Measurements from ENCODE around the gene HLF. TPM values are rescaled to one million over a fixed set of nuclear protein-coding genes. Genes with fewer than 3 reads are reported as not detected.

The HLF gene
- total and polyA plus RNA-seq, 4 donors = 8.0 to 59.3 (median 24.6) TPM

DNA sequence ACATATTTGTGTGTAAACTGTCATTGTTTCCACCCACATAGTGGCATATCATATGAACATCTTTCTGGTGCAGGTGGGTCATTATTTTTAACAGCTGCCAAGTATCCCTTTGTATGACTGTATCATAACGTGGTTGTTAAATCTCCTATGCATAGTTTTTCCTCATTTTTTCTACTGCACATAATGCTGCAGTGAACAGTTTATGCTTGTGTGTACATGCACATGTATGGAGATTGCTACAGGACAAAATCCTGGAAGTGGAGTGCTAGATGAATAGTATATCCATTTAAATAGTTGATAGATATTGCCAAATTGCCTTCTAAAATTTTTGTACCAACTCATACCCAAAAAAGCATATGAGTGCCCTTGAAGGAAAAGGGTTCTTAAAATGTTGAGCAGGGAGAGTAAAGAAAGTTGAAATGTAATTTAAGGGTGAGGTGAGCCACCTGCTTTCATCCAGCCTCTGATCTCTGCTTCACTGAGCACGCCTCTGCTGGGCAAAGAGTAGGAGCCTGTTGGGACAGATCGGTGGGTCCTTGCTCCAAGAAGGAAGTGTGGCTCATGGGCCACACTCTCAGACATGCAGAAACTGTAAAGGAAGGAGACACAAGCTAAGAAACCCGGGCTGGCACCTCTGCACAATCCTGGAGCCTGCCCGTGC is 55.3 kb downstream of the HLF start:
- Histone ChIP-seq H3K4me3 (ENCODE audit: low read depth in 1 of 3, low read length in 3 of 3) (no peak overlapping the region), H3K9me3 (ENCODE audit: control insufficient read depth in 4 of 4, low read length in 3 of 4) (no peaks in the 10 kb centered on the region), H3K27me3 (ENCODE audit: control insufficient read depth in 4 of 4, insufficient read depth in 4 of 4, low read length in 3 of 4) (no peaks in the 10 kb centered on the region), H3K9ac (ENCODE audit: low read depth in 1 of 2, low read length in 2 of 2) (no peak overlapping the region), H3K36me3 (ENCODE audit: control insufficient read depth in 4 of 4, insufficient read depth in 3 of 4, low read depth in 1 of 4, low read length in 3 of 4) (peaks cover 8 to 59% (median 47%) of the 10 kb centered on the region in 4 donors), H3K27ac (ENCODE audit: low read depth in 1 of 2, low read length in 2 of 2) (no peak overlapping the region), H3K4me1 (ENCODE audit: control insufficient read depth in 4 of 4, insufficient read depth in 4 of 4, low read length in 3 of 4) (no peaks in the 10 kb centered on the region)
- 90% methylated on average over 5 of the region's 5 CpGs for WGBS
- DNase-seq (ENCODE audit: low spot score) = no peak
- TF ChIP-seq RXRA (IDR thresholded peaks at IDR 0.05) (no peak), SP1 (IDR thresholded peaks at IDR 0.05) (no peak), HNF4A (conservative IDR thresholded peaks at IDR 0.05) (no peak), HNF4G (IDR thresholded peaks at IDR 0.05) (no peak), FOXA2 (IDR thresholded peaks at IDR 0.05) (no peak), YY1 (IDR thresholded peaks at IDR 0.05) (no peak), TAF1 (conservative IDR thresholded peaks at IDR 0.05) (no peak), GABPA (IDR thresholded peaks at IDR 0.05 in 1 of 2, conservative IDR thresholded peaks at IDR 0.05 in 1 of 2) (no peak), NR2F2 (IDR thresholded peaks at IDR 0.05) (no peak), FOXA1 (IDR thresholded peaks at IDR 0.05) (no peak), EGR1 (IDR thresholded peaks at IDR 0.05; ENCODE audit: low read depth in 2 of 2) (no peak)
- TF ChIP-seq, protein P1, sequence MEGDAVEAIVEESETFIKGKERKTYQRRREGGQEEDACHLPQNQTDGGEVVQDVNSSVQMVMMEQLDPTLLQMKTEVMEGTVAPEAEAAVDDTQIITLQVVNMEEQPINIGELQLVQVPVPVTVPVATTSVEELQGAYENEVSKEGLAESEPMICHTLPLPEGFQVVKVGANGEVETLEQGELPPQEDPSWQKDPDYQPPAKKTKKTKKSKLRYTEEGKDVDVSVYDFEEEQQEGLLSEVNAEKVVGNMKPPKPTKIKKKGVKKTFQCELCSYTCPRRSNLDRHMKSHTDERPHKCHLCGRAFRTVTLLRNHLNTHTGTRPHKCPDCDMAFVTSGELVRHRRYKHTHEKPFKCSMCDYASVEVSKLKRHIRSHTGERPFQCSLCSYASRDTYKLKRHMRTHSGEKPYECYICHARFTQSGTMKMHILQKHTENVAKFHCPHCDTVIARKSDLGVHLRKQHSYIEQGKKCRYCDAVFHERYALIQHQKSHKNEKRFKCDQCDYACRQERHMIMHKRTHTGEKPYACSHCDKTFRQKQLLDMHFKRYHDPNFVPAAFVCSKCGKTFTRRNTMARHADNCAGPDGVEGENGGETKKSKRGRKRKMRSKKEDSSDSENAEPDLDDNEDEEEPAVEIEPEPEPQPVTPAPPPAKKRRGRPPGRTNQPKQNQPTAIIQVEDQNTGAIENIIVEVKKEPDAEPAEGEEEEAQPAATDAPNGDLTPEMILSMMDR (IDR thresholded peaks at IDR 0.05; ENCODE audit: low read depth, low read length, missing input control) = no peak
- TF ChIP-seq, protein P2, sequence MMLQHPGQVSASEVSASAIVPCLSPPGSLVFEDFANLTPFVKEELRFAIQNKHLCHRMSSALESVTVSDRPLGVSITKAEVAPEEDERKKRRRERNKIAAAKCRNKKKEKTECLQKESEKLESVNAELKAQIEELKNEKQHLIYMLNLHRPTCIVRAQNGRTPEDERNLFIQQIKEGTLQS (IDR thresholded peaks at IDR 0.05) = no peak
- TF ChIP-seq, protein P3, sequence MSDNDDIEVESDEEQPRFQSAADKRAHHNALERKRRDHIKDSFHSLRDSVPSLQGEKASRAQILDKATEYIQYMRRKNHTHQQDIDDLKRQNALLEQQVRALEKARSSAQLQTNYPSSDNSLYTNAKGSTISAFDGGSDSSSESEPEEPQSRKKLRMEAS (IDR thresholded peaks at IDR 0.05) = no peak

DNA sequence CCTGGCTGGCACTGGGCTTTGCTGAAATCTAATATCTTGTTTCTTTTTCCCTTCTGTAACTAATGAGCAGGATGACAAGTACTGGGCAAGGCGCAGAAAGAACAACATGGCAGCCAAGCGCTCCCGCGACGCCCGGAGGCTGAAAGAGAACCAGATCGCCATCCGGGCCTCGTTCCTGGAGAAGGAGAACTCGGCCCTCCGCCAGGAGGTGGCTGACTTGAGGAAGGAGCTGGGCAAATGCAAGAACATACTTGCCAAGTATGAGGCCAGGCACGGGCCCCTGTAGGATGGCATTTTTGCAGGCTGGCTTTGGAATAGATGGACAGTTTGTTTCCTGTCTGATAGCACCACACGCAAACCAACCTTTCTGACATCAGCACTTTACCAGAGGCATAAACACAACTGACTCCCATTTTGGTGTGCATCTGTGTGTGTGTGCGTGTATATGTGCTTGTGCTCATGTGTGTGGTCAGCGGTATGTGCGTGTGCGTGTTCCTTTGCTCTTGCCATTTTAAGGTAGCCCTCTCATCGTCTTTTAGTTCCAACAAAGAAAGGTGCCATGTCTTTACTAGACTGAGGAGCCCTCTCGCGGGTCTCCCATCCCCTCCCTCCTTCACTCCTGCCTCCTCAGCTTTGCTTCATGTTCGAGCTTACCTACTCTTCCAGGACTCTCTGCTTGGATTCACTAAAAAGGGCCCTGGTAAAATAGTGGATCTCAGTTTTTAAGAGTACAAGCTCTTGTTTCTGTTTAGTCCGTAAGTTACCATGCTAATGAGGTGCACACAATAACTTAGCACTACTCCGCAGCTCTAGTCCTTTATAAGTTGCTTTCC is 56.0 kb downstream of the HLF start:
- Histone ChIP-seq H3K27ac (ENCODE audit: low read depth in 1 of 2, low read length in 2 of 2) (no peak overlapping the region), H3K4me3 (ENCODE audit: low read depth in 1 of 3, low read length in 3 of 3) (no peak overlapping the region), H3K36me3 (ENCODE audit: control insufficient read depth in 4 of 4, insufficient read depth in 3 of 4, low read depth in 1 of 4, low read length in 3 of 4) (peaks cover 6 to 52% (median 42%) of the 10 kb centered on the region in 4 donors), H3K27me3 (ENCODE audit: control insufficient read depth in 4 of 4, insufficient read depth in 4 of 4, low read length in 3 of 4) (no peaks in the 10 kb centered on the region), H3K9me3 (ENCODE audit: control insufficient read depth in 4 of 4, low read length in 3 of 4) (no peaks in the 10 kb centered on the region), H3K4me1 (ENCODE audit: control insufficient read depth in 4 of 4, insufficient read depth in 4 of 4, low read length in 3 of 4) (no peaks in the 10 kb centered on the region), H3K9ac (ENCODE audit: low read depth in 1 of 2, low read length in 2 of 2) (no peak overlapping the region)
- no peak for DNase-seq (ENCODE audit: low spot score)
- TF ChIP-seq, protein P1 (IDR thresholded peaks at IDR 0.05; ENCODE audit: low read depth, low read length, missing input control) = no peak
- TF ChIP-seq, protein P4, sequence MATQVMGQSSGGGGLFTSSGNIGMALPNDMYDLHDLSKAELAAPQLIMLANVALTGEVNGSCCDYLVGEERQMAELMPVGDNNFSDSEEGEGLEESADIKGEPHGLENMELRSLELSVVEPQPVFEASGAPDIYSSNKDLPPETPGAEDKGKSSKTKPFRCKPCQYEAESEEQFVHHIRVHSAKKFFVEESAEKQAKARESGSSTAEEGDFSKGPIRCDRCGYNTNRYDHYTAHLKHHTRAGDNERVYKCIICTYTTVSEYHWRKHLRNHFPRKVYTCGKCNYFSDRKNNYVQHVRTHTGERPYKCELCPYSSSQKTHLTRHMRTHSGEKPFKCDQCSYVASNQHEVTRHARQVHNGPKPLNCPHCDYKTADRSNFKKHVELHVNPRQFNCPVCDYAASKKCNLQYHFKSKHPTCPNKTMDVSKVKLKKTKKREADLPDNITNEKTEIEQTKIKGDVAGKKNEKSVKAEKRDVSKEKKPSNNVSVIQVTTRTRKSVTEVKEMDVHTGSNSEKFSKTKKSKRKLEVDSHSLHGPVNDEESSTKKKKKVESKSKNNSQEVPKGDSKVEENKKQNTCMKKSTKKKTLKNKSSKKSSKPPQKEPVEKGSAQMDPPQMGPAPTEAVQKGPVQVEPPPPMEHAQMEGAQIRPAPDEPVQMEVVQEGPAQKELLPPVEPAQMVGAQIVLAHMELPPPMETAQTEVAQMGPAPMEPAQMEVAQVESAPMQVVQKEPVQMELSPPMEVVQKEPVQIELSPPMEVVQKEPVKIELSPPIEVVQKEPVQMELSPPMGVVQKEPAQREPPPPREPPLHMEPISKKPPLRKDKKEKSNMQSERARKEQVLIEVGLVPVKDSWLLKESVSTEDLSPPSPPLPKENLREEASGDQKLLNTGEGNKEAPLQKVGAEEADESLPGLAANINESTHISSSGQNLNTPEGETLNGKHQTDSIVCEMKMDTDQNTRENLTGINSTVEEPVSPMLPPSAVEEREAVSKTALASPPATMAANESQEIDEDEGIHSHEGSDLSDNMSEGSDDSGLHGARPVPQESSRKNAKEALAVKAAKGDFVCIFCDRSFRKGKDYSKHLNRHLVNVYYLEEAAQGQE (IDR thresholded peaks at IDR 0.05) = no peak
- no peak for TF ChIP-seq NR2F2 (IDR thresholded peaks at IDR 0.05)
- no peak for TF ChIP-seq SP1 (IDR thresholded peaks at IDR 0.05)
- TF ChIP-seq TAF1 (conservative IDR thresholded peaks at IDR 0.05) = no peak
- no peak for TF ChIP-seq RAD21 (IDR thresholded peaks at IDR 0.05)
- TF ChIP-seq, protein P2 (IDR thresholded peaks at IDR 0.05) = no peak
- TF ChIP-seq HNF4A (conservative IDR thresholded peaks at IDR 0.05) = no peak
- TF ChIP-seq FOXA2 (IDR thresholded peaks at IDR 0.05) = no peak
- 94% methylated on average over 23 of the region's 23 CpGs for WGBS

Measured in liver (tissue), 9 donors.